Glomerular endothelial cell (primary cell): ENCODE results near the gene CSRP1. TPM values are rescaled to one million over a fixed set of nuclear protein-coding genes. Genes with fewer than 3 reads are reported as not detected.
"Not testable (repeated sequence)": the region's sequence is repeated elsewhere in the genome, so short reads cannot be mapped to it uniquely, and the experiment has no call there.

Experiments
- DNase-seq: peaks from one replicate; pipeline ENCODE4 v3.0.0-alpha.2; 2011; ENCODE audit warnings: low read depth, low spot score; ENCODE audit errors: extremely low read depth
- total RNA-seq: library from RNA; depleted of rRNA; stranded (reverse); fragments of >200 nt; gene quantifications from 2 replicates; pipeline ENCODE4 v1.2.3, GENCODE V29; 2015

The CSRP1 gene
- 765 and 867 TPM in 2 replicates for total RNA-seq

GRCh38 chr1:201506557-201507359 lies at the start of gene CSRP1:
CSRP1 (minus strand) TSS chr1:201507123; CDS start chr1:201496303, 10,820 bp downstream.
- DNase-seq: no peak

GRCh38 chr1:201555593-201555945 lies 48.6 kb upstream of the CSRP1 start:
- no peak for DNase-seq

GRCh38 chr1:201554789-201555592 lies 48.1 kb upstream of the CSRP1 start:
- DNase-seq: no peak

- no peak for DNase-seq
Observed at GRCh38 chr1:201554190-201554600, 47.3 kb upstream of the CSRP1 start.

- no peak for DNase-seq
Observed at GRCh38 chr1:201553496-201554189, 46.7 kb upstream of the CSRP1 start.

GRCh38 chr1:201552941-201553351 lies 46.0 kb upstream of the CSRP1 start:
- no peak for DNase-seq

GRCh38 chr1:201551877-201552731 lies 45.2 kb upstream of the CSRP1 start:
- DNase-seq: no peak

- DNase-seq: no peak
Observed at GRCh38 chr1:201551096-201551495, 44.2 kb upstream of the CSRP1 start.

- not testable (repeated sequence) for DNase-seq
Observed at GRCh38 chr1:201549522-201549921, 42.6 kb upstream of the CSRP1 start.

- DNase-seq: no peak
Observed at GRCh38 chr1:201545851-201546492, 39.0 kb upstream of the CSRP1 start.

- no peak for DNase-seq
Observed at GRCh38 chr1:201544710-201545109, 37.8 kb upstream of the CSRP1 start.

- DNase-seq: no peak
Observed at GRCh38 chr1:201543871-201544642, 37.1 kb upstream of the CSRP1 start.

- DNase-seq: no peak
Observed at GRCh38 chr1:201542309-201543035, 35.5 kb upstream of the CSRP1 start.

GRCh38 chr1:201540846-201541735 lies 34.2 kb upstream of the CSRP1 start:
- DNase-seq: no peak

- DNase-seq: no peak
Observed at GRCh38 chr1:201539561-201540431, 32.9 kb upstream of the CSRP1 start.
